HepG2 (cell line): Measurements from ENCODE around the gene UGCG. TPM values are rescaled to one million over a fixed set of nuclear protein-coding genes. Genes with fewer than 3 reads are reported as not detected.

Source experiments
- ATAC-seq: fragments of 200-7000 bp; cut with Tn5 transposase; 3 replicates; pipeline ENCODE4 v1.9.1; 2020; ENCODE audit warnings: mild to moderate bottlenecking, moderate library complexity
- BruUV-seq: library from RNA; stranded (reverse); fragments of 400-500 nt; replicated peaks from 2 replicates; lab custom pipeline; 2021; lab: Mats Ljungman, UMichigan
- CTCF ChIA-PET: fragments of 300-600 bp; formaldehyde crosslinking; extraction: SDS; loops from one replicate; lab custom pipeline; 2021; ENCODE audit warnings: low total read pairs, inconsistent platforms, low intra/inter-chr PET ratio; lab: Yijun Ruan, JAX
- POLR2A ChIA-PET: fragments of 350-600 bp; sonication (Branson Sonifier 250); formaldehyde crosslinking; loops from one replicate; lab custom pipeline; 2020; ENCODE audit warnings: antibody characterized with exemption, inconsistent platforms; lab: Yijun Ruan, JAX
- DNase-seq: peaks from one replicate; pipeline ENCODE4 v3.0.0-alpha.2; 2015; ENCODE audit warnings: low spot score
- FAIRE-seq: peaks from 3 replicates; lab custom pipeline; 2011; peaks lifted over from hg19 to GRCh38; lab: Jason Lieb, UNC
- H2AFZ ChIP-seq: one replicate; pipeline ENCODE4 v1.6.1; 2011; ENCODE audit warnings: low read length, inconsistent platforms
- H3K27ac ChIP-seq: fragments of 300-600 bp; 3 replicates; pipeline ENCODE4 v1.8.0; 2011; ENCODE audit warnings: mixed run types, mild to moderate bottlenecking, mixed read lengths, low read length, inconsistent platforms; ENCODE audit not compliant: insufficient read depth; ENCODE audit errors: extremely low read length
- H3K27me3 ChIP-seq, 2 experiments: fragments of 200-600 bp in 1 of 2; 2 replicates in 1 of 2; 3 replicates in 1 of 2; pipeline versions ENCODE4 v1.6.0 to v1.8.0; 2011; ENCODE audit warnings: low read length in 2 of 2, mild to moderate bottlenecking in 2 of 2, moderate library complexity in 2 of 2, inconsistent platforms in 1 of 2; ENCODE audit not compliant: insufficient read depth in 2 of 2, control insufficient read depth in 1 of 2
- H3K36me3 ChIP-seq, 2 experiments: fragments of 200-600 bp in 1 of 2; replicated peaks in 1 of 2; 2 replicates in 1 of 2; 3 replicates in 1 of 2; pipeline versions ENCODE4 v1.5.1 to v1.8.0; 2011; ENCODE audit warnings: low read length in 2 of 2, inconsistent platforms in 1 of 2; ENCODE audit not compliant: insufficient read depth in 2 of 2, control insufficient read depth in 1 of 2
- H3K4me1 ChIP-seq: 2 replicates; pipeline ENCODE4 v1.5.1; 2012; ENCODE audit warnings: low read length, inconsistent platforms; ENCODE audit not compliant: insufficient read depth
- H3K4me2 ChIP-seq: 2 replicates; pipeline ENCODE4 v1.6.0; 2011; ENCODE audit warnings: low read depth, low read length, inconsistent platforms
- H3K4me3 ChIP-seq, 3 experiments: fragments of 200-600 bp in 1 of 3; sonication (generic), shearing (Covaris generic) in 1 of 3; replicated peaks in 1 of 3; 2 replicates each; pipeline ENCODE4 v1.5.1; 2011 to 2016; ENCODE audit warnings: low read length in 3 of 3, inconsistent platforms in 2 of 3, low read depth in 2 of 3, mild to moderate bottlenecking in 2 of 3, control low read depth in 1 of 3, mixed read lengths in 1 of 3; ENCODE audit not compliant: insufficient read depth in 1 of 3
- H3K79me2 ChIP-seq: one replicate; pipeline ENCODE4 v1.6.1; 2011; ENCODE audit warnings: low read length, inconsistent platforms; ENCODE audit not compliant: insufficient read depth
- H3K9ac ChIP-seq: 2 replicates; pipeline ENCODE4 v1.6.0; 2011; ENCODE audit warnings: mild to moderate bottlenecking, low read depth, low read length, inconsistent platforms; ENCODE audit not compliant: insufficient read depth
- H3K9me3 ChIP-seq: 2 replicates; pipeline ENCODE4 v1.5.1; 2012; ENCODE audit warnings: mild to moderate bottlenecking, low read length
- H4K20me1 ChIP-seq: 2 replicates; pipeline ENCODE4 v1.6.0; 2011; ENCODE audit warnings: inconsistent platforms, mild to moderate bottlenecking, low read length, moderate library complexity; ENCODE audit not compliant: insufficient read depth
- BRD4 ChIP-seq: sonication (generic); formaldehyde crosslinking; IDR thresholded peaks from 2 replicates; pipeline ENCODE4 v1.4.0; 2020; ENCODE audit warnings: missing genetic modification reagents
- DPF2 ChIP-seq: sonication (generic); formaldehyde crosslinking; IDR thresholded peaks from 2 replicates; pipeline ENCODE4 v1.4.0; 2020; ENCODE audit warnings: mild to moderate bottlenecking, low read depth, missing genetic modification reagents, borderline replicate concordance
- ELF1 ChIP-seq: sonication (generic); formaldehyde crosslinking; IDR thresholded peaks from 2 replicates; pipeline ENCODE4 v1.4.0; 2020; ENCODE audit warnings: missing genetic modification reagents
- NPAS2 ChIP-seq: sonication (generic); formaldehyde crosslinking; IDR thresholded peaks from 2 replicates; pipeline ENCODE4 v1.8.0; 2022; ENCODE audit warnings: mild to moderate bottlenecking, missing genetic modification reagents, borderline replicate concordance
- RARA ChIP-seq: IDR thresholded peaks from 2 replicates; pipeline ENCODE4 v1.6.1; 2016; ENCODE audit warnings: missing genetic modification reagents, missing compliant biosample characterization
- RORA ChIP-seq: sonication (generic); formaldehyde crosslinking; IDR thresholded peaks from 2 replicates; pipeline ENCODE4 v1.5.0; 2020; ENCODE audit warnings: mild to moderate bottlenecking, missing genetic modification reagents, moderate library complexity
- SSRP1 ChIP-seq: IDR thresholded peaks from 2 replicates; pipeline ENCODE4 v1.6.1; 2016; ENCODE audit warnings: control low read depth
- ZBTB21 ChIP-seq: sonication (generic); formaldehyde crosslinking; IDR thresholded peaks from 2 replicates; pipeline ENCODE4 v1.4.0; 2020; ENCODE audit warnings: missing genetic modification reagents
- ZNF432 ChIP-seq: sonication (generic); formaldehyde crosslinking; IDR thresholded peaks from 2 replicates; pipeline ENCODE4 v1.5.0; 2020; ENCODE audit warnings: missing genetic modification reagents, mild to moderate bottlenecking, borderline replicate concordance
- ZNF572 ChIP-seq: sonication (generic); formaldehyde crosslinking; IDR thresholded peaks from 2 replicates; pipeline ENCODE4 v1.5.1; 2020; ENCODE audit warnings: mild to moderate bottlenecking, missing genetic modification reagents
- ZNF615 ChIP-seq: sonication (generic); formaldehyde crosslinking; IDR thresholded peaks from 2 replicates; pipeline ENCODE4 v1.5.0; 2020; ENCODE audit warnings: mild to moderate bottlenecking, missing genetic modification reagents, borderline replicate concordance
- ZNF713 ChIP-seq: sonication (generic); formaldehyde crosslinking; IDR thresholded peaks from 2 replicates; pipeline ENCODE4 v1.4.0; 2020; ENCODE audit warnings: mild to moderate bottlenecking, missing genetic modification reagents
- ZNF724P ChIP-seq: sonication (generic); formaldehyde crosslinking; IDR thresholded peaks from 2 replicates; pipeline ENCODE4 v1.8.0; 2022; ENCODE audit warnings: missing genetic modification reagents, borderline replicate concordance
- WGBS: methylation state at CpG from one replicate; pipeline ENCODE4 v1.1.6; 2017; ENCODE audit warnings: low lambda C conversion rate; 5-methylcytosine and 5-hydroxymethylcytosine counted together
- in situ Hi-C: cut with HindIII; loops from 2 replicates; pipeline ENCODE4 v1.10.0; 2017; ENCODE audit warnings: low pct_unique_long_range_greater_than_20kb; ENCODE audit not compliant: extremely low pct_ligation_motif_present
- intact Hi-C: fragments of 100-400 bp; cut with micrococcal nuclease; formaldehyde crosslinking; loops from one replicate; pipeline ENCODE4 v1.10.0; 2022; ENCODE audit not compliant: unreplicated experiment
- polyA plus RNA-seq, 8 experiments: library from polyadenylated mRNA; depleted of rRNA in 3 of 8; stranded (reverse) in 7 of 8; unstranded in 1 of 8; fragments of >200 nt; fragmentation: Illumina TruSeq in 4 of 8; extraction: Trizol in 4 of 8; gene quantifications; 2 replicates each; pipeline versions ENCODE4 v1.2.1 to v1.2.3, GENCODE V29; 2011 to 2016; ENCODE audit warnings: low read depth in 4 of 8, missing spikeins in 1 of 8, mixed read lengths in 1 of 8; ENCODE audit not compliant: insufficient read depth in 1 of 8
- total RNA-seq, 5 experiments: library from RNA; depleted of rRNA; stranded (reverse); fragments of >200 nt; fragmentation: Illumina TruSeq; extraction: Trizol; gene quantifications; 2 replicates each; pipeline ENCODE4 v1.2.3, GENCODE V29; 2016; ENCODE audit warnings: low read depth in 1 of 5
- TF ChIP-seq, protein P1 (sequence below): sonication (generic); formaldehyde crosslinking; IDR thresholded peaks from 2 replicates; pipeline ENCODE4 v1.5.0; 2020; ENCODE audit warnings: mild to moderate bottlenecking, missing genetic modification reagents
- TF ChIP-seq, protein P2 (sequence below): sonication (generic); formaldehyde crosslinking; conservative IDR thresholded peaks from 2 replicates; pipeline ENCODE4 v1.8.0; 2022; ENCODE audit warnings: mild to moderate bottlenecking, moderate library complexity, missing genetic modification reagents
- TF ChIP-seq, protein P3 (sequence below): sonication (generic); formaldehyde crosslinking; IDR thresholded peaks from 2 replicates; pipeline ENCODE4 v1.4.0; 2020; ENCODE audit warnings: mild to moderate bottlenecking, missing genetic modification reagents, borderline replicate concordance
- TF ChIP-seq, protein P4 (sequence below): fragments of 450-650 bp; IDR thresholded peaks from 2 replicates; pipeline ENCODE4 v1.6.1; 2017; ENCODE audit warnings: mild to moderate bottlenecking

Gene UGCG
- total and polyA plus RNA-seq, 2 of the 13 experiments (the other 11 are each of a cell fraction or from before 2014, with no cell fraction given) = 10.5 to 13.9 TPM

DNA sequence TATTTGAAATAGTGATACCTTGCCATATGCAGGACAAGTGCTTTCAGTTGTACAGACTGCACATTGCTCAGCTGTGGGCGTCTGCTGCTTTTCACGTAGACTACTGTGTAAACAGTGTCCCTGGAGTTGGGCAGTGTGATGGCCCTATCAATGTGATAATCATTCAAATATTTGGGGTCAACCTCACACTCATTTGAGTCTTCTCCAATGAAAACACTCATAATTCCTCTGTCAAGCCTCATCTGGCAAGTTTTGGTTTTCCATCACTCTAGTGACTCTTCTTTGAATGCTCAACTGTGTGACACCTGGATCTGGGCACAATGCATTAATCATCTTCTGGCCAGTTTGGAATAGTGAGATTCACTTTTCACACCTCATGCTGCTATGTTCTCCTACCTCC, 64.4 kb downstream of the UGCG start:
- ChIA-PET CTCF (no interaction called here), POLR2A (no interaction called here)
- peaks cover 33% of the 10 kb centered on the region for H3K4me1 ChIP-seq
- 0 out of 3 replicates have a peak, but pooled peaks have one; percentile 24 for ATAC-seq
- intact Hi-C loops (no loop called here), in situ Hi-C loops (loop anchor here (10.0 kb wide), 1 partner anchor 196 kb away; no protein-coding TSS in a partner anchor)
- no peak overlapping the region for H3K27ac ChIP-seq
- peak overlapping the region; percentile 23; the same call in 1 of the 2 replicates for H3K4me2 ChIP-seq
- no TSS peak for BruUV-seq
- no peaks in the 10 kb centered on the region for H3K79me2 ChIP-seq
- no peaks in the 10 kb centered on the region for H3K27me3 ChIP-seq
- FAIRE-seq = no peak
- no peaks in the 10 kb centered on the region for H4K20me1 ChIP-seq
- no peaks in the 10 kb centered on the region for H3K36me3 ChIP-seq
- no peak overlapping the region for H3K9ac ChIP-seq
- no peaks in the 10 kb centered on the region for H3K9me3 ChIP-seq
- DNase-seq = no peak
- H3K4me3 ChIP-seq = no peak overlapping the region
- 0% methylated on average over 2 of the region's 2 CpGs for WGBS
- H2AFZ ChIP-seq = no peak overlapping the region
- TF ChIP-seq ZNF713 (CRISPR knock-in tag) = no peak
- TF ChIP-seq, protein P1, sequence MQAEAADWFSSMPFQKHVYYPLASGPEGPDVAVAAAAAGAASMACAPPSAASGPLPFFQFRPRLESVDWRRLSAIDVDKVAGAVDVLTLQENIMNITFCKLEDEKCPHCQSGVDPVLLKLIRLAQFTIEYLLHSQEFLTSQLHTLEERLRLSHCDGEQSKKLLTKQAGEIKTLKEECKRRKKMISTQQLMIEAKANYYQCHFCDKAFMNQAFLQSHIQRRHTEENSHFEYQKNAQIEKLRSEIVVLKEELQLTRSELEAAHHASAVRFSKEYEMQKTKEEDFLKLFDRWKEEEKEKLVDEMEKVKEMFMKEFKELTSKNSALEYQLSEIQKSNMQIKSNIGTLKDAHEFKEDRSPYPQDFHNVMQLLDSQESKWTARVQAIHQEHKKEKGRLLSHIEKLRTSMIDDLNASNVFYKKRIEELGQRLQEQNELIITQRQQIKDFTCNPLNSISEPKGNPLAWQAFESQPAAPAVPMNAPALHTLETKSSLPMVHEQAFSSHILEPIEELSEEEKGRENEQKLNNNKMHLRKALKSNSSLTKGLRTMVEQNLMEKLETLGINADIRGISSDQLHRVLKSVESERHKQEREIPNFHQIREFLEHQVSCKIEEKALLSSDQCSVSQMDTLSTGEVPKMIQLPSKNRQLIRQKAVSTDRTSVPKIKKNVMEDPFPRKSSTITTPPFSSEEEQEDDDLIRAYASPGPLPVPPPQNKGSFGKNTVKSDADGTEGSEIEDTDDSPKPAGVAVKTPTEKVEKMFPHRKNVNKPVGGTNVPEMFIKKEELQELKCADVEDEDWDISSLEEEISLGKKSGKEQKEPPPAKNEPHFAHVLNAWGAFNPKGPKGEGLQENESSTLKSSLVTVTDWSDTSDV (CRISPR knock-in tag) = no peak
- no peak for TF ChIP-seq ZNF572 (CRISPR knock-in tag)
- no peak for TF ChIP-seq BRD4 (CRISPR knock-in tag)
- TF ChIP-seq, protein P2, sequence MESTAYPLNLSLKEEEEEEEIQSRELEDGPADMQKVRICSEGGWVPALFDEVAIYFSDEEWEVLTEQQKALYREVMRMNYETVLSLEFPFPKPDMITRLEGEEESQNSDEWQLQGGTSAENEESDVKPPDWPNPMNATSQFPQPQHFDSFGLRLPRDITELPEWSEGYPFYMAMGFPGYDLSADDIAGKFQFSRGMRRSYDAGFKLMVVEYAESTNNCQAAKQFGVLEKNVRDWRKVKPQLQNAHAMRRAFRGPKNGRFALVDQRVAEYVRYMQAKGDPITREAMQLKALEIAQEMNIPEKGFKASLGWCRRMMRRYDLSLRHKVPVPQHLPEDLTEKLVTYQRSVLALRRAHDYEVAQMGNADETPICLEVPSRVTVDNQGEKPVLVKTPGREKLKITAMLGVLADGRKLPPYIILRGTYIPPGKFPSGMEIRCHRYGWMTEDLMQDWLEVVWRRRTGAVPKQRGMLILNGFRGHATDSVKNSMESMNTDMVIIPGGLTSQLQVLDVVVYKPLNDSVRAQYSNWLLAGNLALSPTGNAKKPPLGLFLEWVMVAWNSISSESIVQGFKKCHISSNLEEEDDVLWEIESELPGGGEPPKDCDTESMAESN (CRISPR knock-in tag) = no peak
- no peak for TF ChIP-seq ZNF615
- no peak for TF ChIP-seq DPF2 (CRISPR knock-in tag)
- TF ChIP-seq RORA (CRISPR knock-in tag) = no peak
- TF ChIP-seq, protein P3, sequence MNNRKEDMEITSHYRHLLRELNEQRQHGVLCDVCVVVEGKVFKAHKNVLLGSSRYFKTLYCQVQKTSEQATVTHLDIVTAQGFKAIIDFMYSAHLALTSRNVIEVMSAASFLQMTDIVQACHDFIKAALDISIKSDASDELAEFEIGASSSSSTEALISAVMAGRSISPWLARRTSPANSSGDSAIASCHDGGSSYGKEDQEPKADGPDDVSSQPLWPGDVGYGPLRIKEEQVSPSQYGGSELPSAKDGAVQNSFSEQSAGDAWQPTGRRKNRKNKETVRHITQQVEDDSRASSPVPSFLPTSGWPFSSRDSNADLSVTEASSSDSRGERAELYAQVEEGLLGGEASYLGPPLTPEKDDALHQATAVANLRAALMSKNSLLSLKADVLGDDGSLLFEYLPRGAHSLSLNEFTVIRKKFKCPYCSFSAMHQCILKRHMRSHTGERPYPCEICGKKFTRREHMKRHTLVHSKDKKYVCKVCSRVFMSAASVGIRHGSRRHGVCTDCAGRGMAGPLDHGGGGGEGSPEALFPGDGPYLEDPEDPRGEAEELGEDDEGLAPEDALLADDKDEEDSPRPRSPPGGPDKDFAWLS (CRISPR knock-in tag) = no peak
- TF ChIP-seq NPAS2 (CRISPR knock-in tag) = no peak
- no peak for TF ChIP-seq RARA (CRISPR knock-in tag)
- TF ChIP-seq SSRP1 (CRISPR knock-in tag) = no peak
- no peak for TF ChIP-seq ELF1 (CRISPR knock-in tag)
- no peak for TF ChIP-seq ZBTB21 (CRISPR knock-in tag)
- no peak for TF ChIP-seq ZNF724P
- TF ChIP-seq, protein P4, sequence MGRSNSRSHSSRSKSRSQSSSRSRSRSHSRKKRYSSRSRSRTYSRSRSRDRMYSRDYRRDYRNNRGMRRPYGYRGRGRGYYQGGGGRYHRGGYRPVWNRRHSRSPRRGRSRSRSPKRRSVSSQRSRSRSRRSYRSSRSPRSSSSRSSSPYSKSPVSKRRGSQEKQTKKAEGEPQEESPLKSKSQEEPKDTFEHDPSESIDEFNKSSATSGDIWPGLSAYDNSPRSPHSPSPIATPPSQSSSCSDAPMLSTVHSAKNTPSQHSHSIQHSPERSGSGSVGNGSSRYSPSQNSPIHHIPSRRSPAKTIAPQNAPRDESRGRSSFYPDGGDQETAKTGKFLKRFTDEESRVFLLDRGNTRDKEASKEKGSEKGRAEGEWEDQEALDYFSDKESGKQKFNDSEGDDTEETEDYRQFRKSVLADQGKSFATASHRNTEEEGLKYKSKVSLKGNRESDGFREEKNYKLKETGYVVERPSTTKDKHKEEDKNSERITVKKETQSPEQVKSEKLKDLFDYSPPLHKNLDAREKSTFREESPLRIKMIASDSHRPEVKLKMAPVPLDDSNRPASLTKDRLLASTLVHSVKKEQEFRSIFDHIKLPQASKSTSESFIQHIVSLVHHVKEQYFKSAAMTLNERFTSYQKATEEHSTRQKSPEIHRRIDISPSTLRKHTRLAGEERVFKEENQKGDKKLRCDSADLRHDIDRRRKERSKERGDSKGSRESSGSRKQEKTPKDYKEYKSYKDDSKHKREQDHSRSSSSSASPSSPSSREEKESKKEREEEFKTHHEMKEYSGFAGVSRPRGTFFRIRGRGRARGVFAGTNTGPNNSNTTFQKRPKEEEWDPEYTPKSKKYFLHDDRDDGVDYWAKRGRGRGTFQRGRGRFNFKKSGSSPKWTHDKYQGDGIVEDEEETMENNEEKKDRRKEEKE = no peak
- TF ChIP-seq ZNF432 = no peak
